ENCODE results near the gene FGF4. TPM values are rescaled to one million over a fixed set of nuclear protein-coding genes. Genes with fewer than 3 reads are reported as not detected.
"Not testable (repeated sequence)": the region's sequence is repeated elsewhere in the genome, so short reads cannot be mapped to it uniquely, and the experiment has no call there.

The FGF4 gene
- total RNA-seq, 1 donor from 2014 or later: not detected

DNA sequence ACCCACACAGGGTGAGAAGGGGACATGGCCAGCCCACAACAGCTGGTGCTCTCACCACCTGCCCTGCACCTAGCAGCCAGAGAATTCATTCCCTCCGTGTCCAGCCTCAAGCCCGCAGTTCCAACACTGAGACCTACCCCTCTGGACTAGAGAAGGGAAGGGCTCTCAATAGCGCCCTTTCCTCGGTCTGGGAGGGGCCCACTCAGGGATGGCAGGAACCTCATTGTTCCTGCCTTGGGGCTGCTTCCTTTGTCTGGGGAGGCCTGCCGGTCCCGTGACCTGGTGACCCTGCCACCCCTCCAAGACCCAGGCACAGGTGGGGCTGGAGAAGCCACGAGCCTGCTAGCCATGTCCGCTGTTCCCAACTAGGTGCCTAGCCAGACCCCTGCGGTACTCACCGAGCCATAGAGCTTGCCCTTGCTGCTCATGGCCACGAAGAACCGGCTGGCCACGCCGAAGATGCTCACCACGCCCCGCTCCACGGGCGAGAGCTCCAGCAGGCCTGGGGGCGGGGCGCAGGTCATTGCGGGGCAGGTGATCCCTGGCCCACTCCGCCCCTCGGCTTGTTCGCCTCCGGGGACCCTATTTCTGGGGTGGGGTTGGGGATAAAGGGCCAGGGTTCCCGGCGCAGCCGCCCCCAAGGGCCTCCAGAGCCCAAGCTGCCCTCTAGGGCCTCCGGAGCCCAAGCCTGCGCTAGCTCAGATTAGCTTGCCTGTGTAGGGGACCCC is 1.4 kb downstream of the FGF4 start:
- no peak for DNase-seq (ENCODE audit: low spot score)

- DNase-seq (ENCODE audit: low spot score): no peak
Observed at GRCh38 chr11:69771466-69771865, 3.7 kb downstream of the FGF4 start.

GRCh38 chr11:69770540-69770939 is 4.6 kb downstream of the FGF4 start:
- no peak for DNase-seq (ENCODE audit: low spot score)

- no peak for DNase-seq (ENCODE audit: low spot score)
Observed at GRCh38 chr11:69765498-69765995, 9.6 kb downstream of the FGF4 start.

DNA sequence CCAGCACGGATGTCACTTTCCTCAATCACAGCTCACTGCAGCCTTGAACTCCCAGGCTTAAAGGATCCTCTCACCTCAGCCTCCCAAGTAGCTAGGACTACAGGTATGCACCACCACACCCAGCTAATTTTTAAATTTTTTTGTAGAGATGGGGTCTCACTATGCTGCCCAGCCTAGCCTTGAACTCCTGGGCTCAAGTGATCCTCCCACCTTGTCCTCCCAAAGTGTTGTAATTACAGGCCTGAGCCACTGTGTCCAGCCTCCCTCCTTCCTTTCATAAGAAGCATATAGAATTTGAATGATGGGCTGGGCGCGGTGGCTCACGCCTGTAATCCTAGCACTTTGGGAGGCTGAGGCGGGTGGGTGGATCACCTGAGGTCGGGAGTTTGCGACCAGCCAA is 10.2 kb downstream of the FGF4 start:
- DNase-seq (ENCODE audit: low spot score): not testable (repeated sequence)

DNA sequence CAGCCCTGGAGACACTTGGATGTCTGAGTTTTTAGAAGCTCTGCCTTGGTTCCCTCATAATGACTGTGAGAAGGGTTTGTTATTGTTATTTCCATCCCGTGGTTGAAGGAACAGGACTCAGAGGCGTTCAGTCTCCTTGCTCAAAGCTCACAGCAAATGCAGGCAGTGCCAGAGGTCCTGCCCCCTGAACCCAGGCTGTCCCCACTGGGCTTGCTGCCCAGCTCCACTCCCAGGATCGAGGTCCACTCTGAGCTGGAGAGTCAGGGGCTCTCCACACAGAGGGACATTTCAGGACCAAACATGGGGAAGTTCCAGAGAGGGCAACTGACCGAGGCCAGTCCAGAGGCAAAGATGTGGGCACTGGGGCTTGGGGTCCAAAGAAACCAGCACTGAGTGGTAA is 14.8 kb downstream of the FGF4 start:
- no peak for DNase-seq (ENCODE audit: low spot score)

GRCh38 chr11:69752890-69753289 is 22.3 kb downstream of the FGF4 start:
- no peak for DNase-seq (ENCODE audit: low spot score)

GRCh38 chr11:69750875-69751597 is 24.1 kb downstream of the FGF4 start:
- DNase-seq (ENCODE audit: low spot score): no peak

- no peak for DNase-seq (ENCODE audit: low spot score)
Observed at GRCh38 chr11:69750108-69750850, 24.9 kb downstream of the FGF4 start.

GRCh38 chr11:69748637-69749036 is 26.5 kb downstream of the FGF4 start:
- DNase-seq (ENCODE audit: low spot score): no peak

DNA sequence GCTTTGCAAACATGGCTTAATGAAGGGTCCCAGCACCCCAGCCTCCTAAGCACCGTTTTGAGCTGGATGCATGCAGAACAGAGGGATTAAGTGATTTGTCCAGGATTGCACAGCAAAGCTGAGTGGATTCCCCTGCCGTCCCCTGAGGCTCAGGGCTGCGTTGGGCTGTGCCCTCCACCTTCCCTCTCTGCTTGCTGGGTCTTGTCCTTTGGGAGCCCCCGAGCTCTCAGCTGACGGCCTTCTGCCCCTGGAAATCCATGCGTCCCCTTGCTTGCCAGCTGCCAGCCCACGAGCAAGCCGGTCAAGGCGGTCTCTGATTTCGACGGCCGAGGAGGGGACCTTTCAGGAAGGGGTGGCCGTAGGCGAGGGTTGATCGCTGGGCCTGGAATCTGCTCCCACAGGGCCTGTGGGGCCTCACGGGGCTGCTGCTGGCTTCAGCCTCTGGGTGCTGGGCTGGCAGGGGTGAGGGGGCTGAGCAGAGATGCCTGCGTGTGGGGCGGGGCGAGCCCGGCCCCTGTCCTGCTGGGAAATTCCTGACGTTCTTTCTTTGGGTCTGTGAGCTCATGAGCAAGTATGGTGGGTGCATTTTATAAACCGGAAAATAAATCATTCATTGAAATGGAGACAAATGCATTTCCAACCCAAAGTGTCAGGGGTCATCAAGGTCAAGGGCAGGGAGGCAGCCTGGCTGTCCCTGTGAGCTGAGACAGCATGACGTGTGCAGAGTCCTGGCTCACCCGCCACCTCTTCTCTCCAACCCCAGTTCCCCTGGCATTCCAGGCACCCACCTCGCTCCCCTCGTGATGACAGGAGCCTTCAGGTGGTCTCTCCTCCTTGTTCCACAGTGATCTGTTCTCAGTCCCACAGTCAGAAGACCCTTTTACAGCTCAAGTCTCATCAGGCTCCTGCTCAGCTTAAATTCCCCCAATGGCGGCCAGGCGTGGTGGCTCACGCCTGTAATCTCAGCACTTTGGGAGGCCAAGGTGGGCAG is 28.1 kb downstream of the FGF4 start:
- DNase-seq (ENCODE audit: low spot score): no peak

DNA sequence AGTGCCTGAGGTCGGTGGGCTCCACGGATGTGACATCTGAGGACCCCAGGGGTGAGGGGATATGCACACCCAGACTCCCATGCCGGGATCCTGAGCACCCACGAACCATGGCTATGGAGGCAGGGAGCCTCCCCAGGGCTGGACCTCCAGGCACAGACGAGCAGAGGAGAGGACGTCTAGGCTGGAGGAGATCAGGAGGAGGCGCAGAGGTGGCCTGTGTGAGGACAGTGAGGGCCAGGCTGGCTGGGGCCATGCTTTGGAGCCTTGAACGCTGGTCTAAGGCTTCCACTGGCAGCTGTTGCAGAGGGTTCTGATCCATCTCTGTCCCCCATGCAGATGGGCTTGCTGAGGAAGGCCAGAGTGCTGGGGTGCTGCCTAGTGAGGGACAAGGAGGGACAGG is 29.0 kb downstream of the FGF4 start:
- DNase-seq (ENCODE audit: low spot score): no peak

DNA sequence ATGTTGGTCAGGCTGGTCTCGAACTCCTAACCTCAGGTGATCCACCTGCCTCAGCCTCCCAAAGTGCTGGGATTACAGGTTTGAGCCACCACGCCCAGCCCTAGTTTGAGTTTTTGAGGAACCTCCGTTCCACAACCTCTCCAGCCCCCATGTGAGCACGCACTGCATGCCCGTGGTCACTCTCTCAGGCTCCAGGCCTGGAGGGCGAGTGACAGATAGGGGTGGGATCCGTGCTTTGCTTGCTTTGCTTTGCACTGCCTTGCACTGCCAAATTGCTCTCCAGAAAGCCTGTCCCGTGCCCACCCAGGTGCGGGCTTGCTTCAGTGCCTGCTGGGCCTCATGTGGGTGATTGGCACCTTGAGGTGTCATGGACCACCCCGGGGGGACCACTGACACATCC is 29.9 kb downstream of the FGF4 start:
- no peak for DNase-seq (ENCODE audit: low spot score)

DNA sequence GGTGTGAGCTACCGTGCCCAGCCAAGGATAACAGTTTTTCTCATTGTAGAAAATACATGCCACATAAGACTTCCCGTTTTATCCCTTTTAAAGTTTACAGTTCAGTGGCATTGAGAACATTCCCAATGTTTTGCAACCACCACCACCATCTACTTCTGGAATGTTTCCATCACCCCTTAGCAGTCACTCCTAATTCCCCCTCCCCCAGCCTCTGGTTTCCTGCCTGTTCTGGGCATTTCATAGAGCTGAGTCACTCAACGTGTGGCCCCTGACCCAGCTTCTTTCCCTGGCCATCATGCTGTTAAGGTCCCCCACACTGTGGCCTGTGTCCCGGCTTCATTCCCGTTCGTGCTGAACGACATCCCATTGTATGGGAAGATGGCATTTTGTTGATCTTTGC is 30.7 kb downstream of the FGF4 start:
- no peak for DNase-seq (ENCODE audit: low spot score)

GRCh38 chr11:69734841-69735240 is 40.3 kb downstream of the FGF4 start:
- no peak for DNase-seq (ENCODE audit: low spot score)

DNA sequence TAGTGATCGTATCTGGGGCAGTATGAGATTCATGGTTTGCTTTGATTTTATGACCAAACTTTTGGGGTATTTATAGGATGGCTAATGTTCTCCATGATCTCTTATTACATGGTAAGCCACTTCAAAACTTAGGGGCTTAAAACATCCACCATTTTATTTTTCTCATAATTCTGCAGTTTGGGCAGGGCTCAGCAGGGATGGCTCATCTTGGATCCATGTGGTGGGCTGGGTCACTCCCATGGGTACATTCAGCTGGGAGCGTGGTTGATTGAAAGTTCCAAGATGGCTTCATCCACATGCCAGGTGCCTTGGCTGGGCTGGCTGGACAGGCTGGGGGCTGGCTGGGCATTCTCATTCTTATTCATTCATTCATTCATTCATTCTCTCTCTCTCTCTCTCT is 40.8 kb downstream of the FGF4 start:
- no peak for DNase-seq (ENCODE audit: low spot score)

DNA sequence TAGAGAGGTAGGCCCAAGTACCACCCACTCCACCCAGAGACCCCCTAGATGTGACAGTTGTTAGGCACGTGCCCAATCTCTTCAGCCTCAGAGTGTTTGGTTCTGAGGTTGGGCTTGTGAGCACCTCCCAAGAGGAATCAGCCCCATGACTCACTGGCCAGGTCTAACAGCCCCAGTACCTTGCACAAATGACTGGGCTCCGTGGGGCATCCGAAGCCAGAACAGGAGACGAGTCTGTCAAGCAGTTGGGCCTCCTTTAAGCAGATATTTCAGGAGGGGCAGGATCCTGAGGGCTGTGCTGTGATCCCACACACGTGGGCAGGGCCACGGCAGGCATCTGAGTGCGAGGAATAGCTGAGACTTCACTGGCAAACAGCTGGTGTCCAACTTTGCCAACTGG is 42.2 kb downstream of the FGF4 start:
- DNase-seq (ENCODE audit: low spot score): no peak

DNA sequence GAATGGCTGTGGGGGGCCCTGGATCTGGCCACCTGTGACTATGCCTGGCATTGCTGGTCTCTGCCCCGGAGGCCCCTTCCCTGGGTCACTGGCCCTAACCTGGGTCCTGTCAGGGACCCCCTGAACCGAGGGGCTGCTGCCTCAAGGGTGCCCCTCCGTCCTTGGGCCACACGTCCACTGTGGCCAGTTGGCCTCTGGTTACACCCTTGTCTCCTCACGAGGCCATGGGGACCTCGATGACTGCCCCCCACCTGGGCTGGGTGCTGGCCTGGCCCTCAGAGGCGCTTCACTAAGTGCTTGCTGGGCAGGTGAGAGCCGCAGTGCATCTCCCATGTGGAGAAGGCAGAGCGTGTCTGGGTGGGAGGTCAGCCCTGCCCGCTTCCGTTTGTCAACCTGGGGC is 44.0 kb downstream of the FGF4 start:
- no peak for DNase-seq (ENCODE audit: low spot score)

GRCh38 chr11:69730500-69730899 is 44.6 kb downstream of the FGF4 start:
- no peak for DNase-seq (ENCODE audit: low spot score)

DNA sequence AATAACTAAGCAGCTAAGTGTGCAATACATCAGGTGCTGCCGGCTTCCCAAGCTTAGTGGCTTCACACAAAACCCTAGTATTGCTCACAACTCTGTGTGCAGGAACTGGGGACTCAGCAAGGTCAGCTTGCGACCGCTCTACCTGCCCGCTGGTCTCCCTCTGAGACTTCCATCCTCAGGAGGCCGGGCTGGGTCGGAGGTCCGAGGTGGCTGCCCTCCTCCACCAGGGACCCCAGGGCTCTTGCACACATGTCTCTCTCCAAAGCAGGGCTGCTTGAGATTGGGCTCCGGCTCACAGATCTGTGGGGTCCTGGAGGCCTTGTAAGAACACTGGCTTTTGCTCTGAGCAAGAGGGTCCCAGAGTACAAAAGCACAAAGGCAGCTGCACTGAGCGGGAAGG is 45.9 kb downstream of the FGF4 start:
- no peak for DNase-seq (ENCODE audit: low spot score)

DNA sequence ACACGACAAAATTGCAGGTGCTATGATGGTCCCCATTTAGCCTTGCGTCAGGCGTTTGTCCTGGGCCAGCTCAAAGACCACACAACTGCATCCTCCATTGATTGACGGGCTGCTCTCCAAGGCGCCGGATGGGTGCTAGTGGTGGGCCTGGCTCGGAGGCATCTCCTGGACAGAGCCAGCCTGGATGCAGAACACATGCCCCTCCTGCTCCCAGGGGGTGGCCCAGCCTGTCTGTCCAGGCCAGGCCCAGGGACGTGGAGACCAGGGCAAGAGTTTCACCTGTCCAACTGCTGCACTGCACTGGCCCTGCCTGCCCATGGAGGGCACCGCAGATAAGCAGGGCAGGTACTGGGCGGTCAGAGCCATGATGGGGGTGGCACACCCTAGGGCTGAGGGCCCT is 47.9 kb downstream of the FGF4 start:
- DNase-seq (ENCODE audit: low spot score): no peak
